HG03378 (cell line): ENCODE results near the gene CHN2.

Experiments
- ATAC-seq: cut with Tn5 transposase; IDR thresholded peaks from one replicate; pipeline ENCODE4 v1.9.1; 2021; ENCODE audit warnings: mild to moderate bottlenecking, moderate library complexity; ENCODE audit not compliant: unreplicated experiment

CHN2 gene

DNA sequence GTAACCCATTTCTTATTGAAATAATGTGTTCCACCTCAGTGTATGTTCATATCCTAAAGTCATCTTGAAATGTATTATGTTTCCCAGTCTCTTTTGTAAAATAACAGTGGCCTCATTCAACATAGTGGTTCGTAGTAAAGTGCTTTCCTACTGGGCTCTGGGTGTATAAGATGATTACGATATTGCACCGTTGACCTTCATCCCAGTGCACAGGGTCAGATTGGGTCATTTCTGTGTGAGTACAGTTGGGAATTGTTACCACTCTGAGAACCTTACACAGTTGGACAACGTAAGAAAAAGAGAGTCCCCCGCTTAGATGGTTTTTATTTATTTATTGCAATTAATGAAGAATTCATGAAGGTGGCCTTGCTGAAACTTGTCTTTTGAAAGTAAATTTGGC, 135.6 kb downstream of the CHN2 start:
- ATAC-seq: no peak

DNA sequence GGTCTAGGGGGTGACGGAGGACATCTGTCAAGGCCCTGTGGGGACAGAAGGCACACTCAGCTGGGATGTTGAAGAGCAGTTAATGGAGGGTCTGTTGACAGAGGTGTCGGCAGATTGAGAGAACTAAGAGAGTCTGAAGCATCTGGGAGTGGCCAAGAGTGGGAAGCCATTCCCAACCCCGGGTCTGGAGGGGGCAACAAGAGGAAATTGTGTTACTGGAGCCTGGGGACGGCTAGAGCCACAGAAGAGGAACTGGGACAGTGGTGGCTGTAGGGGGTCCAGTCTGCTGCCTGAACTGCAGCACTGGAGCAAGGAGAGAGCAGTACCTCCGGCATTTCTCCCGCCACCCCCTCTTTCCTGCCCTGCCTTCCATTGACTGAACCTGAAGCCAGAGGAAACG, 136.6 kb downstream of the CHN2 start:
- no peak for ATAC-seq

DNA sequence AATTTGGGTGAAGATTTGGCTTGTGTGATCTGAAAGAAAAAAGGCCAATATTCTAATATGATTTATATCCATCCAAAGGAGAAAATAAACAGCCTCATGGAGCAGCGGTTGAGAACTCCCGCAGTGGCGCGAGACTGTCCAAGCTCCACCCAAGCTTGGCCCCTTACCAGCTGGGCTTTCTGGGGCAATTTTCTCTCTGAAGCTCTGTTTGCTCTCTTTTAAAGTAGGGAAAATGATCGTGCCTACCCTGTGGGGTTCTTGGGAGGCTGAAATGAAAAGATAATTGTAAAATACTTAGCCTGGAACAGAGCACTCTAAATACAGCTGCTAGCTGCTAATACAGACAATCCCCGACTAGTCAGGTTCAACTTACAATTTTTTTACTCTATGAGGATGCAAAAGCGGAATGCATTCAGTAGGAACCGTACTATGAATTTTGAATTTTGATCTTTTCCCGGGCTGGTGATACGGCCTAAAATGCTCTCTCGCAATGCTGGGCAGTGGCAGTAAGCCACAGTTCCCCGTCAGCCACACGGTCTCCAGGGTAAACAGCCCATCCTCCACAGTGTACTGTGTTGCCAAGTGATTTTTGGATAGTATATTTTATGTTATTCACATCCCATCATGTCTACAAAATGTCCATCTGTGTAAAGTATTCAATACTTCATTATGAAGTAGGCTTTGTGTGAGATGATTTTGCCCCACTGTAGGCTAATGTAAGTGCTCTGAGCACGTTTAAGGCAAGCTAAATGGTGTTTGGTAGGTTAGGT, 137.7 kb downstream of the CHN2 start:
- ATAC-seq: no peak

DNA sequence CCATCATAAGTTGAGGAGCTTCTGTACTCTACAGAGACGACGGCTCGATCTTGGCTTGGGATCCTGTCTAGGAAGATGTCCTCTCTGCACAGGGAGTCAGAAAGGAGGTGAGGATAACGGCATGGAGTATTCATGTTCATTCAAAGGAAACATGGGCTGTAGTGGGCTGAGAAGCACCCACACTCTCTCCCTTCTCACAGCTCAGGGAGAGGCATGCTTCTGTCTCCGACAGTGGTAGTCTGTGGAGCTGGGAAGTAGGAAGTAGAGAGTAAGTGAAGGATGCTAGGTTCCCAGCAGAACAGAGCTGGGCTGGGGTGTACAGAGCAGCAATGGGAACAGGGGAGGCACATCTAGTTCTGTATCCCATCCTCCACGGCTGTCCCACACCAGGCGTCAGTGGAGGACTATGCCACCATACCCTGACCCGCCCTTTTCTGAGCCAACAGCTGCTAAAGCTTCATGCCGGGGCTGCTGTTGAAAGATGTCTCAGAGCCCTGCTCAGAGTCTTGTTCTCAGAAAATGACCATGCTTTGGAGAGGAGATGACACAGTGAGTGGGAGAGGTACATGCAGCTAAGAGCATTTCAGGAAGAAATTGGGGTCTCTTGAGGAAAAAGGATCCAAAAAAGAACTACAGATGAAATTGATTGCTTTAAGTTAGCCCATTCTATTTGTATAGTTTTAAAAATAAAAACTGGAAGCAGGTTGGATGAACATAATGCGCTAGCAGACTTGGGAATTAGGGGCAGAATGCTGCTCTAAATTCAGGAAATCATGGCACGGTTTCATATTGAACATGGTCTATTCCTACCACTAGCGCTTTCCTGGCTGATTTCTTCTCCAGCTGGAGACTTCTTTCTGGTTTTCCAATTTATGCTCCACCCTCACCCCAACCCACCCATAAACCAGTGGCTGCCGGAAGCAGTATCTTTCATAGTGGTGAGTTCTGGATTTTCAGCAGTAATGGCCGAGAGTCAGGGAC, 138.6 kb downstream of the CHN2 start:
- no peak for ATAC-seq

DNA sequence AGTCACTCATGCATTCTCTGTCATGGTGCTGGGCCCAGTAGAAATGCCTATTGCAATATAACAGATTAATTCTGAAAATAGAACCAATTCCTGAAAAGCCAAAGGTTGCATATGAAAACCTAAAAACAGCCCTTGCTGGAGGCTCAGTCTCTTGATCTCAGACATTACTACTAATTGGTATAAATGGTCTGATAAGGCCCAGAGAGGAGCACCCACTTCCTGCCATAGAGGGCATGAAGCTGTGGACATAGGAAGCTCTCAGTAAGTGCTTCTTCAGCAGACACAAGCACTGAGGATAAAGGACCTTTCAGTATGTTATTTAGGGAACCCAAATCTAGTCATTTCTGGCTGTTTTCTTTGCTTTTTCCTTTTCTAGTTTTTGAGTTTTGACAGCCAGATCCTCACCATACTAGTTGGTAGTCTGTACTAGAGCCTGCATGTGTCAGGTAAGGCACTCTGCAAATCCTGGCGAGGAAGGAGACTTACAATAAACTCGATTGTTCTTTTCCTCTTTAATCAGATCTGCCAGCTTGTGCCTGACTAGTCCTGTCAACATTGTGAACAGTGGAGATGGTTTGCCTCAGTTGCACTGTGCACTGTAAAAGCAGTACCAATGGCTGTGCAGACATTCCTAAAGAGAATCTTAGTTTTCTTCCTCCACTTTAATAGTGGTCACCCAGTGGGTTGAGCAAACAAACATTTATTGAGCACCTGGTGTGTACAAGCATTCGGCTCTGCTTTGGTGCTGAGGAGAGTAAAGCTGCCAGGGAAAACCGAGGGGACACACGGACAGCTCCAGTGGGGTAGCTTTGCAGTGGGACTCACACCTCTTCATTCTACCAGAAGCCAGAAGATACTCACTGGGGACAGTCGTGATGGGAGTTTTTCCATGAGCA, 140.9 kb downstream of the CHN2 start:
- ATAC-seq: no peak

DNA sequence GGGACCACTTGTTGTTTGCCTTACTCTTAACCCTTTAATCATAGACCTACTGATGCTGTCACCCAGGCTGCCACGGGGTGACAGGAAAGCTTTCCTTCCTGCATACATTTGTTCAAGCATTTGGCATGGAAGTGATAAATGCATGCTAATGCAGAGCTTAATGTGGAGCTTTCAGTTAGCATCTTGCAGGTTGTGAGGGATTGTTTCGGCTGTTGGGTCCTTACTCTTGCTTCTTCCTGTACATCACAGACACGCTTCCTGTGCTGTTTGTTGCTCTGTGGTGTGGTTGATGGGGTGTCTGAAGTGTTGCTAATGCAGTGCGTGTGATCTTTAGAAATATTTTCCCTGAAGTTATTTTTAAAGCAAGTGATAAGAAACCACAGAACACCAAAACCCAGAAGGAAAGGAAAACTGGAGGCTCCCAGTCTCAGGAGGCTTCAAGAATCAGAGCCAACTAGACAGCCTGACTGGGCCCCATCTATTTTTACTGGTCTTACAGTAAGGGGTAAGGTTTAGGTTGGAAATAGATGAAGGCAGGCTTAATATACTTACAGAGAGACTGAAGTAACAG, 143.1 kb downstream of the CHN2 start:
- ATAC-seq: no peak

DNA sequence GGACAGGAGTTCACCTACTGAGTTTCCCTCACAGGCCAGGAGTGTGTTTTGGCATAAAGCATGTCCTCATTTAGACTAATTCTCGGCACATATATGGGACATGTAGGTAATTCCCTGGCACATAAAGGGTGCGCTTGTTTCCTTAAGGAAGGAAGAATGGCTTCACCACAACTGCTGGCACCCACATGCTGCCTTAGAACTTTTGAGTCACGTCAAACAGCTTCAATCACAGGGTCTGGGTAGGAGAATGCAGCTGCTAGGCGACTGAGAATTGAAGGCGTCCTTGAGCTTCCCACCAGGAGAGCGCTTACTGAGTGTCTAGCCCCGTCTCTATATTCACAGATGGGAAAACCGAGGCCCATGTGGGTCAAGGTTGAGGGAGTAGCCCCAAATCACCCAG, 146.1 kb downstream of the CHN2 start:
- no peak for ATAC-seq

DNA sequence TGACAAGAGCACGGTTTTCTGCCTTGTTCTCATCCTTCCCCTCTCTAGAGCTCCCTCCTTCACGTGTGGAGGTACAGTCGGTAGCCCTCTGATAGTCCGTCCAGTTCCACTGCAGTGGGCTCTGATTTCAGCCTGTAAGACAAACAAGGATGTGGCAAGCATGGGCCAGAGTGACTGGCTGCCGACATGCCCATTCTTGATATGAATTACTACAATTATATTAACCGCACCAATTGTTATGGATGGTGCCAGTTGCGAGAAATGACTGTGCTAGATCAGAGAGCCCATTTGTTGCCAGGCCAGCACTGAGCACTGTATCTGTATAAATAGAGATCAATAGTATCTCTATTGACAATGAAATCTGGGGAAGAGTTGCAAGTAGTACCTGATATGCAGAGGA, 146.6 kb downstream of the CHN2 start:
- ATAC-seq: no peak

DNA sequence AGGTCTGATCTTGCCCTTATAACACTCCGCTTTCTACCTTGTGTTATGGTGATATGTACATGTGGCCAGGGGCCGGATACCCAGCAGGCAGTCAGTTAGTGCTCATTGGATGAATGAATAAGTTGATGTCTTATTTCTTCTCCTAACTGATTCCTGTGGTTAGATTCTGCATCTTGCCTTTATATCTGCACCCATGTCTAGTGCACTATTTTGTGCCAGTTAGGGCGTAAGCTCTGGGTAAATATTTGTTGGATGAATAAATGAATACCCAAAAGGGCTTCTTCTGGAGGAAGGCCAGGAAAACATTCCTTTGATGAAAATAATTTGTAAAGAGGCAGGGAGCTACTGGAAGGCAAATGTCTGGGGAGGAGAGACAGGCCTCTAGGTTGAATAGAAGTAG, 148.2 kb downstream of the CHN2 start:
- ATAC-seq: no peak

DNA sequence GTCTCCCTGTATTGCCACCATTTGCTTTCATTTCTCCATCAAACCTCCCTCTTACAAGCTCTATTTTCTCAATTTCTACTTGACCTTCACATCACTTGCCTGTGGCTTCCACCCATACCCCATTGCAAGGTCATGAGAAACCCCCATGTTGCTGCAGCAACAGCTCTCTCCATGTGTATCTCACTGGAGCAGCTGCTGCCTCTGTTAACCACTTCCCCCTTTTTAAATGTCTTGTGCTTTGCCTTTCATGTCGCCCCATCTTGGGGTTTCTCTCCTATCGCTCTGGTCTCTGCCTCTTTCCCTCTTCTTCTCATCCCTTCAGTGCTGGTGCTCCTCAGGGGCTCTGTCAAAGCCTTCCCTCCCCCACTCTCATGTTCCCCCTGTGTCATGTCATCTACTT, 148.8 kb downstream of the CHN2 start:
- no peak for ATAC-seq

DNA sequence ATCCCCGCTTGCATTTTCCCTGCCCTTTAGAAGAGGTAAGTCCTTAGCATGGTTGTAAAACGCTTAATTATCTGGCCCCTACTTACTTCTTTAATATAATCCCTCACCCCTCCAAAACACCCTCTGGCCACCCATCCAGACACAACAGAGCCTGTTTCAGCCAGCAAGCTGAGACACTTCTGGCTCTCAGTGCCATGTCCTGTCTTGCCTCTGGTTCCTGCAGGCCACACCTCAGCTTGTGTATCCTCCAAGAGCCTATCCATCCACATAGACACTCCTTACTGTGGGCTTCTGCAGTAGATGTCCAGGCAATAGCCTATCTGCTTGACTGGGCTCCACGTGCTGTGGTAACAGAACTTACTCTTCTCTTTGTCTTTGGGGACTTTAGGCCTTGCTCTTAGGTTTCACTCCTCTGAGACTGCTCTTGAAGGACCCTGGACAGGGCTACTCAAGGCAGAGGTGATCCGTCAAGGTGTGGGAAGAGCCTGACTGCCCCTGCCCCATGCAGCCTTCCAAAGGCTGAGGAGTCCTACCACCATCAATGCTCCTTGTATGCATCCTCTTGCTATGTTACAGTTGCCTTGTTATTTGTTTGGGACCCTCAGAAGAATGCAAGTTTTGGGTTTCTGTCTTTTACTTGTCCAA, 149.9 kb downstream of the CHN2 start:
- ATAC-seq: no peak

DNA sequence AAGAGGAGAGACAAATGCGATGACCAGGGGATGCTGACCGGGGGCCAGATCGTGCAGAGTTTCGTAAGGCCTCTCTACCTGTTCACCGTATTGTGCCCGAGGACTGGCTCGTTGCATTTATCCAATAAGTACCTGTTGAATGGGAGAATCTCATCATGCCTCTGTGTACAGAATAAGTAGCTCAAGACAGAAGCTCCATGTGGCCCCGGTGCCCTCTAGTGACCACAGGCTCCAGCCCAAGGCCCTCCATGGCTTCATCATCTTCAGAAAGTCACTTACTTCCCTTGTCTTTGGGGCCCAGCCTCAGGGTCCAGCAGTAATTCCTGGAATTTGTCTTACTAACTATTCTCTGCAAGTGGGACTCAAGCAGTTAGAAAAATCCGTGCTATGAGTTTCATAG, 151.0 kb downstream of the CHN2 start:
- no peak for ATAC-seq

DNA sequence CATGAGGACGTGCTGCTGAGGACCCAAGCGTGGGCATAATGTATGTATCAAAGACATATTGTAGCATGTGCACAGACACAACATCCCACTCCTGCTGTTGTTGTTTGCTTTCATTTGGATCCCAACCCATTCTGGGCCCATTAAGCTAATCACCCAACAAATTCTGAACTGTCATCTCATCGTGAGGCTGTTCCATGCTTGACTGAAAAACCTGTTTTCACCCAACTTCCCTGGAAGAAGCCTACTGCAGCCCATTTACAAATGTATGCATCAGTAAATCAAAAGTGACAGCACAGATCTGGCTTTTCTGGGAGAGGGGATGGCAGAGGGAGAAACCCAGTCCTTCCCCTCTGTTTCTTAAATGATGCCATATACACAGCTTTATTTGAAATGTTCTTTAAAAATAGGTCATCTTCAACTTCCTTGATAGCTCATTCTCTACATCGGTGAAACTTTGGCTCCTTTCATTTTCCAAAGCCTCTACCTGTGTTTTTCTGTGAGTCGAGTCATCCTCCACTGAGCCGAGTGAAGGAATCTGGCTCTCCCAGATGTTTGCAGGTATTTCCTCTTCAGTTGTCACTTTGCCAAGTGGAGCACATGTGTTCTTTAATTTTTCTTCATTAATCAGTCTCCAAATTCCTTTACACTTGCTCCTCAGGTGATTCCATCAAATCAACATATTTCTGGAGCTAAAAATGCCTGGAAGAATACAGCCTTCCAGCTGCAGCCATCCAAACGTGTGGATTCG, 151.8 kb downstream of the CHN2 start:
- ATAC-seq: no peak

DNA sequence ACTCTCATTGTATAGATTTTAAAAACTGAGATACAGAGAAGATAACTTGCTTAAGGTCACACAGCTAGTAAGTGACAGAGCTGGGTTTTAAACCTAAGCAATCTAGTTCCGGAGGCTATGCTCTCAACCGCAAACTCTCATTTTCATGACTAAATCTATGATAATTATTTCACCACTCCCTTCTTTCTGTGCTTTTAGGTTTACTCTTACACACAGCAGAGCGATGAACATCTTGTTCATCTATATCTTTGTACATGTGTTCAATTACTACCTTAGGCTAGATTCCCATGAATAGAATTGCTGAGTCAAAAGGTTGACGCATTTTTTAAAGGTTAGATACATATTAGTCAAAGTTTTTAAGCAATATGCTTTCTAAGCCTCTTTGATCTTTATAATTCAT, 154.8 kb downstream of the CHN2 start:
- no peak for ATAC-seq

DNA sequence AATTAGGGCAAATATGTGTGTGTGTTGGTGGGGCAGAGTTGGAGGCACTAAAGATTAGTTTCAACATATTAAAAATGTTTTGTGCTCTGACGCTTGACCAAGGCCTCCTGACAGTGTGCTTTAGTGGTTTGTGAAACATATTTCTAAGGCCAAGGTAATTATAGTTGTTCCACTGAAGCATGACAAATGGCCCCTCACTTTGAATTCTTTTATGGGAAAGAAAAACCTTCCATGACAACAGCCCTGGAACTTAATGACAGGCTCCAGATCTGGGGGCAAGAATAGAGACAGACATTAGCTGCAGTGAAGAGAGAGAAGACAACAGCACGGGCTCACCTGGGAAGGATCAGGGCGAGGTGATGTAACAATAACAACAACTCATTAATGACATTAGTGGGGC, 155.8 kb downstream of the CHN2 start:
- ATAC-seq: no peak

DNA sequence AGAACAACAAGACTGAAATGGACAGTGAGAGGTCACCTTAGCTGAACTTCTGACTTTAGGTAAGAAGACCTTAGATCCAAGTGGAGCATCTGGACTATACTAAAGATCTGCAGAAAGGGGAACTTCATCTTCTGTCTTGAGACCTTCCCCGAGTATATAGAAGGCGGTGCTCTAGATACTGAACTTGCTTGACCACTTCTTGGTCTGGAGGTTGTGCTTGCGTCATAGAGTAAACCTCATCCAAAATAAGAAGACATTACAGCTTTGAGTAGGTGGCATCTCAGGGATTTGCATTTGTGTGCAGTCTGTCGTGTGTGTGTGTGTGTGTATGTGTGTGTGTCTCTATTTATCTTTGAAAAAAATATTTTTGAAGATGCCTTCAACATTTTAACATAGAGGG, 157.5 kb downstream of the CHN2 start:
- no peak for ATAC-seq

DNA sequence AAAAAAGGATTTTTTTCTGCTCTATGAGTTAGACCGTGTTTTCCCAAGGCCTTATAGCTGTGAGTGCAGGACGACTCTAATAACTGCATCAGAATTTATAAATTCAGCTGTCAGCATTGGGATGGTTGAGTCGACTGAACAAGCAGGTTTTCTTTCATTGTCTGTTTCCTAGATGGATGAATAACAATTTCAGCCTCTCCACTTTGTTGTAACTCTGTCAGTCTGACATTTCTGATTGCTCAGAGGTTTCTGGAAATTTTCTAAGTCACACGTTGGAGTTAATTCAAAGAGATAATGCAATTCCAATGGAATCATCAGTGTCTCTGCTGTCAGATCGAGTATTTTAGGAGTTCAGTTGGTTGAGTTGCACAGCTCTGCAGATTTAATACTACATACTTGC, 159.2 kb downstream of the CHN2 start:
- no peak for ATAC-seq

DNA sequence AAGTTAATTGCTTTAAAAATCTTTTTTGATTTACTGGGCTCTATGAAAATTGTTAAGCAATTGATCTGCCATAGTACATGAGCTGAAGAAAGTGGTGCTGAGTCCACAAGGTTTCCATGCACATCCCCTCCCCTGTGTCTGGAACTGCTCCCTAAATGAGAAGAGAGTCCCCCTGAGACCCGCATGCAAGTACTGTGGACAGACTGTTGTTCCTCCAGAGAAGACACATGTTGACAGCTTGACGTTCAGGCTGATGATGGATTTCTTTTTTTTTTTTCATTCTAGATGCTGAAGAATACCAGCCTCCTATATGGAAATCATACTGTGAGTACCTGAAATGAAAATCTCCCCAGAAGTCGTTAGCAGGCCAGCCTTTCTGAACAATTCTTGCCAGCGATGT, 159.8 kb downstream of the CHN2 start:
- ATAC-seq: no peak

DNA sequence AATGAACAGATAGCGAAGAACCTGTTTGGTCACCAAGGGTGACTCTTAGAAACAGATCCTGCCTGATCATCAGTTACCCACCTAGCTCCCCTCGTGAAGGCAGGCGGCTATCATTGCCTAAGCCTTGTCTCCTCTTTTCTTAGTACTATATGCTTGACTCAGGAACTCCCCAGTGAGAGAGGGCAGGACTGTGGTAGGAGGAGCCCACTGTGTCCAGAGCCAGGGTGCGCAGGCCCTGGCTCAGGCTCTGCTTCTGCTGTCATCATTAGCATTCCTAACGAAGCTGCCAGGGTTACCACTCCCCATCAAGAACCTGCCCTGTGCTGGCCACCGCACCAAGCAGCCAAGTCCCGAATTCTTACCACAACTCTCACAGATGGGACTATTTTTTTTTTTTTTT, 160.8 kb downstream of the CHN2 start:
- ATAC-seq: no peak

DNA sequence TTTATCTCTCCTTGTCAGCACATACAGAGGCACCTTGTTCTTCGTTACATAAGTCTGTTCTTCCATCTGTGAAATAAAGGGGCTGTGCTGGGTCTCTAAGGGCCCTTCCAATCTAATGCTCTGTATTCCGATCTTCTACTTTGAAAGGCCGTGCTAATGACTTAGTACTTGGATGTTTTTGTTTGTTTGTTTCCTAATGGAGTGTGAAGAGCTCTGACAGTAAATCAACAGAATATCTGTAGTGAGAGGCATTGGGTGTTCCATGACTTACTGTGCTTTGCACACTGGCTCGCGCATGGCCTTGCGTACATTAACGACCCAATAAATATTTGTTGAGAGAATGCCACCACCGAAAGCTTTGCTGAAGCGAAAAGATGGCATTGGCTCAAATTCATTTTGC, 162.1 kb downstream of the CHN2 start:
- ATAC-seq: no peak
